ENCODE data around the gene ZNF532. TPM values are rescaled to one million over a fixed set of nuclear protein-coding genes. Genes with fewer than 3 reads are reported as not detected.

ZNF532 gene
- total RNA-seq, 1 donor from 2014 or later: 137 TPM

GRCh38 chr18:58900015-58900649 lies 35.5 kb downstream of the ZNF532 start:
- peaks cover 10% of the 10 kb centered on the region for H3K4me1 ChIP-seq
- no peak overlapping the region for H3K27ac Mint-ChIP-seq
- TF ChIP-seq EZH2 (IDR thresholded peaks at IDR 0.05) (no peak), EZH2phosphoT487 (IDR thresholded peaks at IDR 0.05) (no peak)
- TF ChIP-seq, protein P1, sequence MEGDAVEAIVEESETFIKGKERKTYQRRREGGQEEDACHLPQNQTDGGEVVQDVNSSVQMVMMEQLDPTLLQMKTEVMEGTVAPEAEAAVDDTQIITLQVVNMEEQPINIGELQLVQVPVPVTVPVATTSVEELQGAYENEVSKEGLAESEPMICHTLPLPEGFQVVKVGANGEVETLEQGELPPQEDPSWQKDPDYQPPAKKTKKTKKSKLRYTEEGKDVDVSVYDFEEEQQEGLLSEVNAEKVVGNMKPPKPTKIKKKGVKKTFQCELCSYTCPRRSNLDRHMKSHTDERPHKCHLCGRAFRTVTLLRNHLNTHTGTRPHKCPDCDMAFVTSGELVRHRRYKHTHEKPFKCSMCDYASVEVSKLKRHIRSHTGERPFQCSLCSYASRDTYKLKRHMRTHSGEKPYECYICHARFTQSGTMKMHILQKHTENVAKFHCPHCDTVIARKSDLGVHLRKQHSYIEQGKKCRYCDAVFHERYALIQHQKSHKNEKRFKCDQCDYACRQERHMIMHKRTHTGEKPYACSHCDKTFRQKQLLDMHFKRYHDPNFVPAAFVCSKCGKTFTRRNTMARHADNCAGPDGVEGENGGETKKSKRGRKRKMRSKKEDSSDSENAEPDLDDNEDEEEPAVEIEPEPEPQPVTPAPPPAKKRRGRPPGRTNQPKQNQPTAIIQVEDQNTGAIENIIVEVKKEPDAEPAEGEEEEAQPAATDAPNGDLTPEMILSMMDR (IDR thresholded peaks at IDR 0.05): no peak
- no peak overlapping the region for H3K4me3 Mint-ChIP-seq
- H4K20me1 ChIP-seq (ENCODE audit: low read depth): peaks cover 95% of the 10 kb centered on the region
- H3K4me3 ChIP-seq: no peak overlapping the region
- H3K79me2 ChIP-seq (ENCODE audit: low read depth): peaks cover 100% of the 10 kb centered on the region
- H3K27me3 ChIP-seq: no peaks in the 10 kb centered on the region
- peaks cover 32% of the 10 kb centered on the region for H3K4me1 Mint-ChIP-seq
- peaks cover 4% of the 10 kb centered on the region for H3F3A ChIP-seq (ENCODE audit: low read depth)
- H3K9me3 Mint-ChIP-seq: no peaks in the 10 kb centered on the region
- H2AFZ ChIP-seq (replicated peaks): no peak overlapping the region
- H3K9me3 ChIP-seq (ENCODE audit: low read depth): no peaks in the 10 kb centered on the region
- no peak overlapping the region for H3K9ac ChIP-seq
- peaks cover 2% of the 10 kb centered on the region for H3K27me3 Mint-ChIP-seq (ENCODE audit: insufficient read depth, low read depth)
- no peak overlapping the region for H3K4me2 ChIP-seq
- no peak for DNase-seq (ENCODE audit: low spot score)
- peaks cover 49% of the 10 kb centered on the region for H3K36me3 Mint-ChIP-seq
- no peaks in the 10 kb centered on the region for H3K36me3 ChIP-seq
- no peak overlapping the region for H3K27ac ChIP-seq

DNA sequence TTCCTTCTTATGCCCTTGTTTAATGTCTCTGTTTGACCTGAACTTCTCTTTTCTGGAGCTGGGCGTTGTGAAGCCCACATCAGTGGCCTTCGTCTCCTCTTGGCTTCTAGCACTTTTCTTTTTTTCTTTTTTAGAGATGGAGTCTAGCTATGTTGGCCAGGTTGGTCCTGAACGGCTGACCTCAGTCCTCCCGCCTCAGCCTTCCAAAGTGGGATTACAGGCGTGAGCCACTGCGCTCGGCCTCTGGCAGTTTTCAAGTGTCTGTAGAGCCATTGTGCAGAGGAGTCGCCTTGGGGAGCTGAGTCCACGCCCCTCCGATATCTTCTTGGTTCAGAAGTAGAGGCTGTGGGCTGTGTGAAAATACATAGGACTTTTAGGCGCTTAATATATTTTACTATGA lies 36.5 kb downstream of the ZNF532 start:
- H3K36me3 ChIP-seq: no peaks in the 10 kb centered on the region
- Mint-ChIP-seq H3K4me3 (no peak overlapping the region), H3K4me1 (peaks cover 26% of the 10 kb centered on the region), H3K27ac (no peak overlapping the region), H3K9me3 (no peaks in the 10 kb centered on the region), H3K36me3 (peaks cover 57% of the 10 kb centered on the region), H3K27me3 (ENCODE audit: insufficient read depth, low read depth) (peaks cover 2% of the 10 kb centered on the region)
- peaks cover 7% of the 10 kb centered on the region for H3K4me1 ChIP-seq
- TF ChIP-seq, protein P1 (IDR thresholded peaks at IDR 0.05): no peak
- TF ChIP-seq EZH2 (IDR thresholded peaks at IDR 0.05) (no peak), EZH2phosphoT487 (IDR thresholded peaks at IDR 0.05) (no peak)
- no peak overlapping the region for H3K4me3 ChIP-seq
- H3K4me2 ChIP-seq: no peak overlapping the region
- H3K27ac ChIP-seq: no peak overlapping the region
- H3F3A ChIP-seq (ENCODE audit: low read depth): no peaks in the 10 kb centered on the region
- H4K20me1 ChIP-seq (ENCODE audit: low read depth): peaks cover 95% of the 10 kb centered on the region
- H3K27me3 ChIP-seq: no peaks in the 10 kb centered on the region
- no peak for DNase-seq (ENCODE audit: low spot score)
- H3K79me2 ChIP-seq (ENCODE audit: low read depth): peaks cover 100% of the 10 kb centered on the region
- no peak overlapping the region for H3K9ac ChIP-seq
- no peak overlapping the region for H2AFZ ChIP-seq (replicated peaks)
- no peaks in the 10 kb centered on the region for H3K9me3 ChIP-seq (ENCODE audit: low read depth)

DNA sequence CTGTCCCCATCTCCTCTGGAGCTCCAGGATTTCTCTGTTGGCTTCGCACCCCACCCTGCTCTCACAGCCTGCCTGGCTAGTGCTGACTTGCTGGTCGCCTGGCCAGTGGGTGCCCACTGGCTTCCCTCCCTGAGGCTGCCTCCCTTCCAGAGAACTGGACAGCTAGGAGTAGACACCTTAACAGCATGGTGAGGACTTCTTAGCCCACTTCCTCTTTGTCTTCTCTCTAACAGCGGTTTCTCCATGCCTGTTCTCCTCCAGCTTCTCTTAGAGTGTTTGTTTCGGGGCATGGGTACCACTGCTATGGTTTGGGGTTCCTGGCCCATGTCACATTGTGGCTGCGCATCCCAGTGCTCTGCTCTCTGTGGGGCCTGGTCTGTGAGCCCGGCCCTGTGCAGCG lies 37.1 kb downstream of the ZNF532 start:
- Histone ChIP-seq H3K4me1 (peaks cover under 1% of the 10 kb centered on the region), H2AFZ (replicated peaks) (no peak overlapping the region), H3K27me3 (no peaks in the 10 kb centered on the region), H3K4me2 (no peak overlapping the region), H3F3A (ENCODE audit: low read depth) (no peaks in the 10 kb centered on the region), H3K4me3 (no peak overlapping the region), H3K36me3 (no peaks in the 10 kb centered on the region), H3K9me3 (ENCODE audit: low read depth) (no peaks in the 10 kb centered on the region), H3K27ac (no peak overlapping the region), H3K79me2 (ENCODE audit: low read depth) (peaks cover 100% of the 10 kb centered on the region), H4K20me1 (ENCODE audit: low read depth) (peaks cover 95% of the 10 kb centered on the region), H3K9ac (no peak overlapping the region)
- peaks cover 62% of the 10 kb centered on the region for H3K36me3 Mint-ChIP-seq
- DNase-seq (ENCODE audit: low spot score): no peak
- H3K27me3 Mint-ChIP-seq (ENCODE audit: insufficient read depth, low read depth): peaks cover 2% of the 10 kb centered on the region
- no peak overlapping the region for H3K4me3 Mint-ChIP-seq
- peaks cover 19% of the 10 kb centered on the region for H3K4me1 Mint-ChIP-seq
- TF ChIP-seq, protein P1 (IDR thresholded peaks at IDR 0.05): no peak
- TF ChIP-seq EZH2phosphoT487 (IDR thresholded peaks at IDR 0.05) (no peak), EZH2 (IDR thresholded peaks at IDR 0.05) (no peak)
- H3K9me3 Mint-ChIP-seq: no peaks in the 10 kb centered on the region
- peak overlapping the region; percentile 42 for H3K27ac Mint-ChIP-seq
